Stimulated activated CD8-positive, alpha-beta memory T cell treated with anti-CD3 and anti-CD28 coated beads, Interleukin-12 subunit alpha, Interleukin-12 subunit beta, amount 100 ng/mL, for 1 hour (primary cell): ENCODE measurements around the gene MSRB3.

ENCODE experiments used
- DNase-seq: peaks from one replicate; pipeline ENCODE4 v3.0.0-alpha.2; 2020; ENCODE audit warnings: low read depth

The MSRB3 gene

DNA sequence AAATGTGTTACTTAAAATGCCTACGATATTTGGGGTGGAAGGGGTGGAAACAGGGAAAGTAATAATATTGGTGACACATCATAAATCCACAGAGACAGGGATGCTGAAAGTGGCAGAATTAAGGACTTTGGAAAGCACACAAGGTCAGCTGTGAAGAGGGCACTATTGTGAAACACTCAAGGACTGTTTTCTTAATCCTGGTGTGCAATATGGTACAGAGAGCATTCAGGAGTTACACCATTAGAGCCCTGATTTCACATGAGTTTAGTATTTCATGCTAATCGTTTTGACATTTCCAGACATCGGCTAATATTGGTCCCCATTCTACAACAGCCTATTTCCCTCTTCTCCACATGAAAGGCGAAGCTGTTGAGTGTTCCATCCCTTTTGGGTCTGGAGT, 219.2 kb downstream of the MSRB3 start:
- no peak for DNase-seq

DNA sequence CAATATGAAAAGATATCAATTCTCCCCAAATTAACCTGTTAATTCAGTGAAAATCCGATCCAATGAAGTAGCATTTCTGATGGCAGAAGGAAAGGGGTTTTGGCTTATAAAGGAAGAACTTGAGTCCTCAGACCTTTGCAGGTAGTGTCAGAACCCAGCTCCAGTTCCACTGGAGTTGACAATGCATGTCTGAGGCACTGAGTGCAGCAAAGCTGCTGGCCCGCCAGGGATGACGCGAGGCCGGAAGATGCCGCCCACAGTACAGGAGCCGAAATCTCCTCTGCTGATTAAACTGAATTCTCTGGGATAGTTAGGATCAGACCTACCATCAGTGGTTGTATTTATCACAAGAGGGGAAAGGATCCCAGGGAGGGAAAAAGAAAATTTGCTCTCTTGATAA, 220.7 kb downstream of the MSRB3 start:
- DNase-seq = no peak

DNA sequence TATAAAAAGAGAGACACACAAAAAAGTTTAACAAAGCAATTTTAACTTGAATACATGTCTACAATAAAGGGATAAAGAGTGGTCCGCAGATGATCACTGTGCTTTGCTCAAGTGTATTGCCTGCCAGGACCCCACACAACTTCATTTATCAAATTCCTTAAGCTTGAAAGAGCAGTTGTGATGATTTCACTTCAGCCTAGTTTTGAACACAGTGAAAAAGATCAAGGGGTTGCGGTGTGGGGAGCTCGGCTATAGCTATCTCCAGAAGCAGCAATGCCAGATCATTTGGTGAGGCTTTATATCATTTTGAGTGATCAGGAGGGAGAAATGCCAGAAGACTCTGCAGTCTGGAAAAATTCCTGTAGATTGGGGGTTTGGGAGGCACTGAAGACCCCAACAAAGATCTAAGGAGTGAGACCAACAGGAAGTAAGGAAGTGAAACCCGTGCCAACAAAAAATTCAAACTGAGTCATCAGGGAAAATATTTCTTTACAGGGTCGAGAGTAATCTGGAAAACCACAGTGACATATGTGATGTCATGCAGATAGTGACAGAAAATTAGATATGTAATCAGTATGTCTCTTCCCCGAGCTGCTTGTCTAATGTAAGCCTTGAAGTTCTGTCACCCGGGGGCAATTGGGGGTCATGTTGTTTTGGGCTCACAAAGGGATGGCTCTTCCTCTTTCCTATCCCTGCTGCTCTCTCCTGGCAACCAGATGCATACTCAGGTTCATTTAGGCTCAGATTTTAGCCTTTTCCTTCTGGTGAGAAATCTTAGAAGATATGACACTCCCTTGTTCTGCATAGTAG, 221.8 kb downstream of the MSRB3 start:
- DNase-seq = no peak

DNA sequence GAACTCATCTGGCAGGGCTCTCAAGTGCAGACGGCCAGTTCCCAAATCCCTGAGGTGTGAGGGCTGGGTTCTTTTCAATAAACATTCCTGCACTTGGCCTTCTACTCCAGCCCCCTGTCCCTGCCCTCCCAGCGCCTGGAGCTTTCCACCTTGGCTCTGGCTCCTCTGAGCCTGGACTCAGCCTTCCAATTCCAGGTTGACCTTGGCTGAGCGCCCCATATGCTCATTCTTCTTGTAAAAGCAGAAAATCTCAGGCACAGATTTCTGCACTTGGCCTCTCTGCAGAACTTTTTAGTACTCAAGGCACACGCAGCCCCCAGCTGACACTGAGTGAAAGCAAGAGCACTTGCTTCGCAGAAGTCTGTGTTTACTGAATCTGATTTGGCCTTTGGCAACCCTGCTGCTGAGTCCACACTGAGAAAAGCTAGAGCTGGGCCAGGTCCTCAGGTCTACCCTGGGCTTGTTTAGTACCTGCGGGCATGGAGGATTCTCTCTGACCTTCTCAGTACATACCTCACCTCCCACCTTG, 222.7 kb downstream of the MSRB3 start:
- no peak for DNase-seq

DNA sequence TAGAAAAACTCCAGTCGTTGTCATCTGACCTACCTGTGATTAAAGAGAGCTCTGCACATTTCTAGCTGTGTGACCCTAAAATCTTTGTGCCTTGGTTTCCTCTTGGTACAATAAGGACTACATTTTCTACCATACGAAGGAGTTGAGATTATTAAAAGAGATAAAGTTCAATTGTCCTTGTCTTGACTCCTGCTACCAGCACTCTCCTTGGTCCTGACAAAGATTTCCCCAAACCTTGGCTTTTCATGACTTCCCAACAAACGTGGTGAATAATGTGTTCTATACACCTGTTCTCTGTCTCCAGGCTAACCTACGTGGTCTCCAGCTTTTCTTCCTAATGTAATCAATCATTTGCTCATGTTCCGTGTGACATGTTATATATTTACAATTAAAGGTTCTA, 223.5 kb downstream of the MSRB3 start:
- DNase-seq = no peak

DNA sequence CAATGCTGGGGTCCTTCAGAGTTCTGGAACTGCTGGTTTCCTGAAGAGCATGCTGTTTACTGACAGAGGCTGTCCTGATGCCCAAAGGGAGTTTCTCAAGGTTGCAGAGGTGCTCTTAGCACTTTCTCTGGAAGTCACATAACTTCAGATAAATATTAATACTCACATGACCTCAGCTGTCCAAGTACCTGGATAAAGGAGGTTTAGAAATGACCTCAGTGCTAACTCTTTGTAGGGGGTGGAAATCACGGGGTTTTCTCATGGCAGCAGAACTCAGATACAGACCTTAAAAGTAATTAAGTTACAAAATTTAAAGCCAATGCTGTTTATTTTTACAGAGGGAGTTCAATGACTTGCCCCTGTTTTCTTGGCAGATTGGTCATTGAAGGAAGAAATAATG, 225.9 kb downstream of the MSRB3 start:
- no peak for DNase-seq

DNA sequence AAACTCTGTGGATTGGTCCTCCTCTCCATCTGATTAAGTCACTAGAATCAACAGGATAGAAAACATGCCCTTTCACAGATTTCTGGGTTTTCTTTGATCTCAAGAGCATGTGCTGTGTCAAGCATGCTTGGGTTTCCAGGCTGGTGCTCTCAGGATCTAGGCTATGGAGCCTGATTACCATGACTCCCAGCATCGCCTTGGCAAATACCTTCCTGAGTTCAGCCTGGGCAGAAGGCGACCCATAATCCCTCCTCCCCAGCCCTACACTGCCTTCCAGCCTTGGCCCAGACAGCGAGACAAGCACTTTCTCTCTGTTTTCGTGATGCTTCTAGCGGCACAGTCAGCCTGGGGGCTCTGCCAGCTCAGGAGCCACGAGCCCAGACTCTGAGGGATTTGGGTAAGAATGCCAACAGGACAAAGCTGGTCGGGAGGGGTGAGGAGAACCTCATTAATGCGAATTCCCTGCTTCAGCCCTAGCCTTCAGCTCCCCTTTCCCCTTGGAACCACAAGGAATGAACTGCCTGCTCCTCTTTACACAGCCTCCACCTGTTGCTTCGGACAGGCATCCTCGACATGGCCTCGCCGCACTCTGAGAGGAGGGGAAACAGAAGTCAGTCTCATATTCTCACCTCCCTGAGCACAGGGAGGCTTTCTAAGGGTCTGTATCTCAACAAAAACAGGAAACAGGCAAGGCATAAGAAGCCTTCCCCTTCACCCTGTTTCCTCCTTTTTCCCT, 227.1 kb downstream of the MSRB3 start:
- DNase-seq = no peak

DNA sequence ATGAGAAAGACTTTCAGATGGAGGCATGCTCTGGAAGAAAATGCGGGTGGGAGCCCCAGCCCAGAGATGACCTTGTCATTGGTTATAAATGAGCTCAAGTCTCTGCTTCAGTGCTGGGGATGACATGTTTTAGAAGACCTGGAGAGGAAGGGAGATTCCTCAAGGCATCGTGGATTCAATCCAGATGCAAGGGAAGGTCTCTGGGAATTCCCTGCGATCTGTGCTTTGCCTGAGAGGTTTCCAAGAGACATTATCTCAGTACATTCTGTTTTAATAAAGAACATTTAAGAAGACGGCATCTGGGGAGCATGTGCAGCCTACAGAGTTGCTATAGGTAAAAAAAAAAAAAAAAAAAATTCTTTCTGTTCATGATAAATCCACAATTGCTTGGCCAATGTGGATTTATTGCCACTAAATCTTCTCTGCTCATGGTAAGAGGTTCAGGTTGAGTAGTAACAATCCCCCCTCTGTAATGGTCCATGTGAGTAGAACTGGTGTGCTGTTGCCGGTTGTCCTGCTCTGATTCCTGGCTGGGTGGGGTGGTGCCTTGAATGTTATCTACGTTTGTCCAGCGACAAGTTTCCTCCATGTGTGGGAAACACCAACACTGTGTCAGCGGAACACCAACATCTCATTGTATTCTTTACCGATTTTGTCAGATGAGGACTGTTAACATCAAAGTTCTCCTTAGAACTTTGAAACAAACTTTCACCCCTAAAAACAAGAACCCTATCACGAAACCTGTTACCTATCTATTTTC, 230.0 kb downstream of the MSRB3 start:
- no peak for DNase-seq

DNA sequence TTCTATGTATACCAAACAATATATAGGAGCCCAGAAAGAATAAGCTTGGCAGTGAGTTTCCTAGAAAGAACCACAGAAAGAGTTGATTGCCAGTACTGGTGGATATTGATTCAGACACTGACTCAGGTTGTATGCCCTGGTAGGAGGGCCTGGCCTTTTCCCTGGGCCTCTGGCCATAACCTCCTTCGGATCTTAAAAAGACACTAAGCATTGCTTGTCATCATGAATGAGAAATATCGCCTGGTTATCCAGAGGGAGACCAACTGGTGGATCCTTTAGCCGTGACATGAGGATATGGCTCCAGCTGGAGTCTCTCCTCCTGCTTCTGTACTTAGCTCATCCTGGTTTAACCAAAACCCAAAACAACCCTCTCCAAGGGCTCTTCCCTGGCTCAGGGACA, 231.5 kb downstream of the MSRB3 start:
- no peak for DNase-seq

DNA sequence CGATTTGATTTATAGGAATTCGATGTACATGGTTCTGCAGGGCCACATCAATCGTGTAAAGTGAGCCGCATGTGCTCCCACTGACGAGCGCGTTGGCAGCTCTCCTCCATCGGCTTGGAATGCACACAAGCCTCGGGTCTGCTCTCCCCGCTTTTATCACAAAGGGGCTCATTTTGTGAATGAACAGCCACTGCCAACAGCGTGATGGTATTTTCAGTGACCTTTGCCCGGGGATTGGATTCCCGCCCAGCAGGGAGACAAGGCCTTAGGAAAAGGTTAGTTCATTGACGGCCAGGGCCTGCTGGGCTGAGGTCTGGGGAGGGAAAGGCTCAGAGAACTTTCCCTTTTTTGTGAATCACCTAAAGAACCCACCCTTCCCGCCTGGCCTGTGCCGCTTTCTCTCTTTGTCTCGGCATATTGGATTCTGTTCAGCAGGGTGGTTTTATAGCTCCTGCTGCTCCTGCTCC, 232.1 kb downstream of the MSRB3 start:
- no peak for DNase-seq

DNA sequence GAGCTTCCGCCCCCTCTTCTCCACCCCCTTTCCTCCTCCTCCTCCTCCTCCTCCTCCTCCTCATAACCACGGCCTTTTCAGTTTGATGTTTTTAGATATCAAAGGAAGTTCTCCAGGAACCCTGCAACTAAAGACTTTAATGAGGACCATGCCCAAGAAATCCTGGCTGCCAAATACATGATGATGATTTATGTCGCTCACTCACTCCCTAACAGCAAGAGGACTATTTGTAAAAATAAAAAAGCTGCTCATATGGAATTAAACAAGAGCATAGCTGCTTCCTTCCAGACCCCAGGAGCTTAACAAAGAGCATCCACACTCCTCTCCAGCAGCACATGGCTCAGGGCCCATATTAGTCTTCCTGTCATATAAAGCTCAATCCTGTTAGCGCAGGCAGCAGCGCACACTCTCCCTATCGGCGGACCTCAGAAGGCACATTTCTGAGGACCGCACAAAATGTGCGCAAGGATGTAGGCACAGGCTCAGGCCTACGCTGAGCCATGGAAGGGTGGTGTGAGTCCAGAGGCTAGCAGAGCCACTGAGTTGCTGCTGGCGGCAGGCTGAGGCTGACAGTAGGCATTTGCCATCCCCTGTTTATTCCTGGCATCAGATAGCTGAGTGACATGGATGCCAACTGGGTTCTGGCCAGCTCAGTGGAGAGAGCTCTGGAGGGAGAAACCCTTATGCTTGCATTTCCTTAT, 232.8 kb downstream of the MSRB3 start:
- no peak for DNase-seq

DNA sequence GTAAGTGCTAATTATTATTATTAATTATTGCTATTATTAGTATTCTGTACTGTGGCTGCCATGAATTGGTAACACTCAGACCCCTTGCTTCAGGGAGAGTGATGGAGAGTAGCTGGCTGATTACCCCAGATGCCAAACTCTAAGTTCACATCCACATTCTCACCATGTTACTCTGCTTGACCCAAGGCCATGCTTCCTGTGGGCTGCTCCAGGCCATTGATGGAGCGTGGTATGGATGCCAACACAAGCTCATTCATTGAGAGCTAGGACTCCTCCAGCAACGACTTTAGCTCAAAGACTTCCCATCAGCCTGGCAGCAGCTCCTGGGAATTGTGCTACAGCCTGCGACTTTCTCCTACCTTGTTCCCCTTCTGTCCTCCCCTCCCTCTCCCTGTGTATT, 233.4 kb downstream of the MSRB3 start:
- no peak for DNase-seq
